Activated B cell treated with CpG ODN at 0.5 μM for 24 hours (primary cell): Measurements from ENCODE around the gene GALNT10. TPM values are rescaled to one million over a fixed set of nuclear protein-coding genes. Genes with fewer than 3 reads are reported as not detected.

ENCODE experiments used
- ATAC-seq: fragments of 200-7000 bp; cut with Tn5 transposase; one replicate; pipeline ENCODE4 v1.10.0; 2021; ENCODE audit warnings: low read depth, mild to moderate bottlenecking, moderate library complexity
- CTCF ChIA-PET: fragments of 350-600 bp; sonication (Branson Sonifier 250); formaldehyde crosslinking; loops from one replicate; lab custom pipeline; 2021; ENCODE audit warnings: antibody characterized with exemption; lab: Charles Lee
- POLR2A ChIA-PET: fragments of 350-600 bp; sonication (Branson Sonifier 250); formaldehyde crosslinking; loops from one replicate; lab custom pipeline; 2021; ENCODE audit warnings: antibody characterized with exemption; lab: Charles Lee
- DNase-seq: peaks from one replicate; pipeline ENCODE4 v3.0.0; 2022
- H3K27ac Mint-ChIP-seq: one replicate; pipeline ENCODE4 v1.8.0; 2020; ENCODE audit warnings: mixed read lengths
- H3K27me3 Mint-ChIP-seq: one replicate; pipeline ENCODE4 v1.8.0; 2021; ENCODE audit warnings: mixed read lengths
- H3K36me3 Mint-ChIP-seq: one replicate; pipeline ENCODE4 v1.8.0; 2021; ENCODE audit warnings: low read depth, mixed read lengths
- H3K4me1 Mint-ChIP-seq: one replicate; pipeline ENCODE4 v1.8.0; 2021; ENCODE audit warnings: mixed read lengths
- H3K4me3 Mint-ChIP-seq: one replicate; pipeline ENCODE4 v1.8.0; 2020; ENCODE audit warnings: mild to moderate bottlenecking, mixed read lengths
- H3K9me3 Mint-ChIP-seq: one replicate; pipeline ENCODE4 v1.8.0; 2020; ENCODE audit warnings: mixed read lengths
- intact Hi-C: fragments of 100-400 bp; cut with micrococcal nuclease; formaldehyde crosslinking; loops from one replicate; pipeline ENCODE4 v1.15.1; 2024
- total RNA-seq: library from RNA; stranded (reverse); gene quantifications from 2 replicates; pipeline ENCODE4 v1.2.3, GENCODE V29; 2022
- TF ChIP-seq, protein P1 (sequence below): fragments of 200-600 bp; IDR thresholded peaks from one replicate; pipeline ENCODE4 v1.8.0; 2022; ENCODE audit warnings: antibody characterized with exemption, mild to moderate bottlenecking

Gene GALNT10
- total RNA-seq, 1 donor from 2014 or later = 41.5 TPM

GRCh38 chr5:154162539-154163151 lies 27.9 kb upstream of the GALNT10 start:
- POLR2A ChIA-PET = no interaction called here

GRCh38 chr5:154163327-154164248 lies 26.9 kb upstream of the GALNT10 start:
- CTCF ChIA-PET = no interaction called here
- TF ChIP-seq, protein P1, sequence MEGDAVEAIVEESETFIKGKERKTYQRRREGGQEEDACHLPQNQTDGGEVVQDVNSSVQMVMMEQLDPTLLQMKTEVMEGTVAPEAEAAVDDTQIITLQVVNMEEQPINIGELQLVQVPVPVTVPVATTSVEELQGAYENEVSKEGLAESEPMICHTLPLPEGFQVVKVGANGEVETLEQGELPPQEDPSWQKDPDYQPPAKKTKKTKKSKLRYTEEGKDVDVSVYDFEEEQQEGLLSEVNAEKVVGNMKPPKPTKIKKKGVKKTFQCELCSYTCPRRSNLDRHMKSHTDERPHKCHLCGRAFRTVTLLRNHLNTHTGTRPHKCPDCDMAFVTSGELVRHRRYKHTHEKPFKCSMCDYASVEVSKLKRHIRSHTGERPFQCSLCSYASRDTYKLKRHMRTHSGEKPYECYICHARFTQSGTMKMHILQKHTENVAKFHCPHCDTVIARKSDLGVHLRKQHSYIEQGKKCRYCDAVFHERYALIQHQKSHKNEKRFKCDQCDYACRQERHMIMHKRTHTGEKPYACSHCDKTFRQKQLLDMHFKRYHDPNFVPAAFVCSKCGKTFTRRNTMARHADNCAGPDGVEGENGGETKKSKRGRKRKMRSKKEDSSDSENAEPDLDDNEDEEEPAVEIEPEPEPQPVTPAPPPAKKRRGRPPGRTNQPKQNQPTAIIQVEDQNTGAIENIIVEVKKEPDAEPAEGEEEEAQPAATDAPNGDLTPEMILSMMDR = no peak
- POLR2A ChIA-PET = no interaction called here
- Mint-ChIP-seq H3K27ac (no peak overlapping the region), H3K36me3 (no peaks in the 10 kb centered on the region), H3K9me3 (no peaks in the 10 kb centered on the region), H3K27me3 (peaks cover 36% of the 10 kb centered on the region), H3K4me3 (no peak overlapping the region), H3K4me1 (no peaks in the 10 kb centered on the region)
- ATAC-seq (no peak), DNase-seq (no peak)
- intact Hi-C loops = no loop called here

More at GRCh38 chr5:154162539-154163151, 27.9 kb upstream of the GALNT10 start:
- Mint-ChIP-seq H3K36me3 (no peaks in the 10 kb centered on the region), H3K9me3 (no peaks in the 10 kb centered on the region), H3K4me1 (no peaks in the 10 kb centered on the region), H3K4me3 (no peak overlapping the region), H3K27me3 (peaks cover 42% of the 10 kb centered on the region), H3K27ac (no peak overlapping the region)
- no peak for ATAC-seq
- DNase-seq = no peak
- TF ChIP-seq, protein P1 = no peak
- CTCF ChIA-PET = no interaction called here
- intact Hi-C loops = no loop called here

GRCh38 chr5:154164249-154164581 lies 26.3 kb upstream of the GALNT10 start:
- ATAC-seq = no peak
- Mint-ChIP-seq H3K27me3 (peaks cover 31% of the 10 kb centered on the region), H3K4me1 (no peaks in the 10 kb centered on the region), H3K36me3 (no peaks in the 10 kb centered on the region), H3K4me3 (no peak overlapping the region), H3K27ac (no peak overlapping the region), H3K9me3 (no peaks in the 10 kb centered on the region)
- TF ChIP-seq, protein P1 = no peak
- no peak for DNase-seq
- intact Hi-C loops = no loop called here
- ChIA-PET CTCF (no interaction called here), POLR2A (no interaction called here)

DNA sequence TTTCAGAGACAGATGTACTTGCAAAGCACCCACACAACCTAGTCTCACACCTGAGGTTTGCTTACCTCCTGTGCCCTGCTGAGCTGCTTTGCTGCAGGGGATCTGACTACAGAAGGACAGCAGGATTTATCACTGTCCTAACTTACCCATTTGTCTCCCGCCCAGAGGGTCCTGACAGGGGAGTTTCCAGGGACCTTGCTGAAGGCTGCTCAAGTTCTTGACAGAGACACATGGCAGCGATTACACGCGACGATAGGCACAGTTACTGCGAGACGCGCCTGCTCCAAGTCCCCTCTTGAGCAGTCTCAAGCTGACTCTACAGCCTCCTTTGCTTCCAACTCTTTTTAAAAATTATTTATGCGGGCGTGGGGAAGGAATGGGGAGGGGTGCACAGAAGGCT lies 24.6 kb upstream of the GALNT10 start:
- DNase-seq = no peak
- ChIA-PET POLR2A (no interaction called here), CTCF (no interaction called here)
- no peak for ATAC-seq
- Mint-ChIP-seq H3K9me3 (no peaks in the 10 kb centered on the region), H3K27ac (no peak overlapping the region), H3K36me3 (no peaks in the 10 kb centered on the region), H3K4me3 (no peak overlapping the region), H3K4me1 (no peaks in the 10 kb centered on the region), H3K27me3 (peaks cover 31% of the 10 kb centered on the region)
- TF ChIP-seq, protein P1 = no peak
- intact Hi-C loops = no loop called here
